HepG2 (cell line): ENCODE measurements around the gene ANXA3. TPM values are rescaled to one million over a fixed set of nuclear protein-coding genes. Genes with fewer than 3 reads are reported as not detected.

Source experiments
- ATAC-seq: fragments of 200-7000 bp; cut with Tn5 transposase; 3 replicates; pipeline ENCODE4 v1.9.1; 2020; ENCODE audit warnings: mild to moderate bottlenecking, moderate library complexity
- BruUV-seq: library from RNA; stranded (reverse); fragments of 400-500 nt; replicated peaks from 2 replicates; lab custom pipeline; 2021; lab: Mats Ljungman, UMichigan
- CTCF ChIA-PET: fragments of 300-600 bp; formaldehyde crosslinking; extraction: SDS; loops from one replicate; lab custom pipeline; 2021; ENCODE audit warnings: low total read pairs, inconsistent platforms, low intra/inter-chr PET ratio; lab: Yijun Ruan, JAX
- POLR2A ChIA-PET: fragments of 350-600 bp; sonication (Branson Sonifier 250); formaldehyde crosslinking; loops from one replicate; lab custom pipeline; 2020; ENCODE audit warnings: antibody characterized with exemption, inconsistent platforms; lab: Yijun Ruan, JAX
- DNase-seq: peaks from one replicate; pipeline ENCODE4 v3.0.0-alpha.2; 2015; ENCODE audit warnings: low spot score
- FAIRE-seq: peaks from 3 replicates; lab custom pipeline; 2011; peaks lifted over from hg19 to GRCh38; lab: Jason Lieb, UNC
- H2AFZ ChIP-seq: one replicate; pipeline ENCODE4 v1.6.1; 2011; ENCODE audit warnings: low read length, inconsistent platforms
- H3K27ac ChIP-seq: fragments of 300-600 bp; 3 replicates; pipeline ENCODE4 v1.8.0; 2011; ENCODE audit warnings: mixed run types, mild to moderate bottlenecking, mixed read lengths, low read length, inconsistent platforms; ENCODE audit not compliant: insufficient read depth; ENCODE audit errors: extremely low read length
- H3K27me3 ChIP-seq, 2 experiments: fragments of 200-600 bp in 1 of 2; 2 replicates in 1 of 2; 3 replicates in 1 of 2; pipeline versions ENCODE4 v1.6.0 to v1.8.0; 2011; ENCODE audit warnings: low read length in 2 of 2, mild to moderate bottlenecking in 2 of 2, moderate library complexity in 2 of 2, inconsistent platforms in 1 of 2; ENCODE audit not compliant: insufficient read depth in 2 of 2, control insufficient read depth in 1 of 2
- H3K36me3 ChIP-seq, 2 experiments: fragments of 200-600 bp in 1 of 2; replicated peaks in 1 of 2; 2 replicates in 1 of 2; 3 replicates in 1 of 2; pipeline versions ENCODE4 v1.5.1 to v1.8.0; 2011; ENCODE audit warnings: low read length in 2 of 2, inconsistent platforms in 1 of 2; ENCODE audit not compliant: insufficient read depth in 2 of 2, control insufficient read depth in 1 of 2
- H3K4me1 ChIP-seq: 2 replicates; pipeline ENCODE4 v1.5.1; 2012; ENCODE audit warnings: low read length, inconsistent platforms; ENCODE audit not compliant: insufficient read depth
- H3K4me2 ChIP-seq: 2 replicates; pipeline ENCODE4 v1.6.0; 2011; ENCODE audit warnings: low read depth, low read length, inconsistent platforms
- H3K4me3 ChIP-seq, 3 experiments: fragments of 200-600 bp in 1 of 3; sonication (generic), shearing (Covaris generic) in 1 of 3; replicated peaks in 1 of 3; 2 replicates each; pipeline ENCODE4 v1.5.1; 2011 to 2016; ENCODE audit warnings: low read length in 3 of 3, inconsistent platforms in 2 of 3, low read depth in 2 of 3, mild to moderate bottlenecking in 2 of 3, control low read depth in 1 of 3, mixed read lengths in 1 of 3; ENCODE audit not compliant: insufficient read depth in 1 of 3
- H3K79me2 ChIP-seq: one replicate; pipeline ENCODE4 v1.6.1; 2011; ENCODE audit warnings: low read length, inconsistent platforms; ENCODE audit not compliant: insufficient read depth
- H3K9ac ChIP-seq: 2 replicates; pipeline ENCODE4 v1.6.0; 2011; ENCODE audit warnings: mild to moderate bottlenecking, low read depth, low read length, inconsistent platforms; ENCODE audit not compliant: insufficient read depth
- H3K9me3 ChIP-seq: 2 replicates; pipeline ENCODE4 v1.5.1; 2012; ENCODE audit warnings: mild to moderate bottlenecking, low read length
- H4K20me1 ChIP-seq: 2 replicates; pipeline ENCODE4 v1.6.0; 2011; ENCODE audit warnings: inconsistent platforms, mild to moderate bottlenecking, low read length, moderate library complexity; ENCODE audit not compliant: insufficient read depth
- FOXK1 ChIP-seq: sonication (generic); formaldehyde crosslinking; IDR thresholded peaks from 2 replicates; pipeline ENCODE4 v1.4.0; 2020; ENCODE audit warnings: low read depth, missing genetic modification reagents, borderline replicate concordance
- FOXP4 ChIP-seq: sonication (generic); formaldehyde crosslinking; IDR thresholded peaks from 2 replicates; pipeline ENCODE4 v1.4.0; 2020; ENCODE audit warnings: missing genetic modification reagents
- GPBP1L1 ChIP-seq: sonication (generic); formaldehyde crosslinking; IDR thresholded peaks from 2 replicates; pipeline ENCODE4 v1.5.0; 2020; ENCODE audit warnings: mild to moderate bottlenecking, missing genetic modification reagents
- IRX3 ChIP-seq: sonication (generic); formaldehyde crosslinking; IDR thresholded peaks from 2 replicates; pipeline ENCODE4 v1.8.1; 2023; ENCODE audit warnings: mild to moderate bottlenecking, low read depth, missing genetic modification reagents, borderline replicate concordance
- NAIF1 ChIP-seq: sonication (generic); formaldehyde crosslinking; IDR thresholded peaks from 2 replicates; pipeline ENCODE4 v1.5.0; 2020; ENCODE audit warnings: mild to moderate bottlenecking, missing genetic modification reagents, borderline replicate concordance
- NONO ChIP-seq, 2 experiments: fragments of 450-650 bp in 1 of 2; sonication (generic) in 1 of 2; formaldehyde crosslinking in 1 of 2; IDR thresholded peaks in 1 of 2; conservative IDR thresholded peaks in 1 of 2; 2 replicates each; pipeline versions ENCODE4 v1.6.1 to v1.8.0; 2017 to 2022; ENCODE audit warnings: mild to moderate bottlenecking in 1 of 2, missing genetic modification reagents in 1 of 2, moderate library complexity in 1 of 2
- PAWR ChIP-seq: sonication (generic); formaldehyde crosslinking; IDR thresholded peaks from 2 replicates; pipeline ENCODE4 v1.4.0; 2020; ENCODE audit warnings: missing genetic modification reagents, mild to moderate bottlenecking, borderline replicate concordance
- PHF21A ChIP-seq: sonication (generic); formaldehyde crosslinking; IDR thresholded peaks from 2 replicates; pipeline ENCODE4 v1.5.0; 2020; ENCODE audit warnings: mild to moderate bottlenecking, missing genetic modification reagents
- PITX1 ChIP-seq: sonication (generic); formaldehyde crosslinking; IDR thresholded peaks from 2 replicates; pipeline ENCODE4 v1.5.1; 2020; ENCODE audit warnings: mild to moderate bottlenecking, missing genetic modification reagents
- PREB ChIP-seq: sonication (generic); formaldehyde crosslinking; IDR thresholded peaks from 2 replicates; pipeline ENCODE4 v1.4.0; 2020; ENCODE audit warnings: missing genetic modification reagents
- SIX1 ChIP-seq: sonication (generic); formaldehyde crosslinking; IDR thresholded peaks from 2 replicates; pipeline ENCODE4 v1.4.0; 2020; ENCODE audit warnings: missing genetic modification reagents, borderline replicate concordance
- TBP ChIP-seq: sonication (generic); formaldehyde crosslinking; IDR thresholded peaks from 2 replicates; pipeline ENCODE4 v1.5.0; 2020; ENCODE audit warnings: missing genetic modification reagents
- ZEB1 ChIP-seq: IDR thresholded peaks from 2 replicates; pipeline ENCODE4 v1.6.1; 2012; ENCODE audit warnings: mild to moderate bottlenecking, low read depth, inconsistent platforms; ENCODE audit not compliant: insufficient replicate concordance
- ZFP1 ChIP-seq: IDR thresholded peaks from 2 replicates; pipeline ENCODE4 v1.6.1; 2016
- ZNF550 ChIP-seq: sonication (generic); formaldehyde crosslinking; IDR thresholded peaks from 2 replicates; pipeline ENCODE4 v1.4.0; 2020; ENCODE audit warnings: mild to moderate bottlenecking, missing genetic modification reagents, borderline replicate concordance
- ZNF709 ChIP-seq: sonication (generic); formaldehyde crosslinking; IDR thresholded peaks from 2 replicates; pipeline ENCODE4 v1.5.0; 2020; ENCODE audit warnings: mild to moderate bottlenecking, missing genetic modification reagents
- ZNF891 ChIP-seq: sonication (generic); formaldehyde crosslinking; IDR thresholded peaks from 2 replicates; pipeline ENCODE4 v1.5.0; 2020; ENCODE audit warnings: mild to moderate bottlenecking, missing genetic modification reagents
- ZSCAN22 ChIP-seq: sonication (generic); formaldehyde crosslinking; IDR thresholded peaks from 2 replicates; pipeline ENCODE4 v1.4.0; 2020; ENCODE audit warnings: mild to moderate bottlenecking, missing genetic modification reagents
- WGBS: methylation state at CpG from one replicate; pipeline ENCODE4 v1.1.6; 2017; ENCODE audit warnings: low lambda C conversion rate; 5-methylcytosine and 5-hydroxymethylcytosine counted together
- in situ Hi-C: cut with HindIII; loops from 2 replicates; pipeline ENCODE4 v1.10.0; 2017; ENCODE audit warnings: low pct_unique_long_range_greater_than_20kb; ENCODE audit not compliant: extremely low pct_ligation_motif_present
- intact Hi-C: fragments of 100-400 bp; cut with micrococcal nuclease; formaldehyde crosslinking; loops from one replicate; pipeline ENCODE4 v1.10.0; 2022; ENCODE audit not compliant: unreplicated experiment
- polyA plus RNA-seq, 8 experiments: library from polyadenylated mRNA; depleted of rRNA in 3 of 8; stranded (reverse) in 7 of 8; unstranded in 1 of 8; fragments of >200 nt; fragmentation: Illumina TruSeq in 4 of 8; extraction: Trizol in 4 of 8; gene quantifications; 2 replicates each; pipeline versions ENCODE4 v1.2.1 to v1.2.3, GENCODE V29; 2011 to 2016; ENCODE audit warnings: low read depth in 4 of 8, missing spikeins in 1 of 8, mixed read lengths in 1 of 8; ENCODE audit not compliant: insufficient read depth in 1 of 8
- total RNA-seq, 5 experiments: library from RNA; depleted of rRNA; stranded (reverse); fragments of >200 nt; fragmentation: Illumina TruSeq; extraction: Trizol; gene quantifications; 2 replicates each; pipeline ENCODE4 v1.2.3, GENCODE V29; 2016; ENCODE audit warnings: low read depth in 1 of 5
- TF ChIP-seq, protein P1 (sequence below): sonication (generic); formaldehyde crosslinking; IDR thresholded peaks from 2 replicates; pipeline ENCODE4 v1.4.0; 2020; ENCODE audit warnings: missing genetic modification reagents

The ANXA3 gene
- total and polyA plus RNA-seq, 2 of the 13 experiments (the other 11 are each of a cell fraction or from before 2014, with no cell fraction given): 6.5 to 6.9 TPM

DNA sequence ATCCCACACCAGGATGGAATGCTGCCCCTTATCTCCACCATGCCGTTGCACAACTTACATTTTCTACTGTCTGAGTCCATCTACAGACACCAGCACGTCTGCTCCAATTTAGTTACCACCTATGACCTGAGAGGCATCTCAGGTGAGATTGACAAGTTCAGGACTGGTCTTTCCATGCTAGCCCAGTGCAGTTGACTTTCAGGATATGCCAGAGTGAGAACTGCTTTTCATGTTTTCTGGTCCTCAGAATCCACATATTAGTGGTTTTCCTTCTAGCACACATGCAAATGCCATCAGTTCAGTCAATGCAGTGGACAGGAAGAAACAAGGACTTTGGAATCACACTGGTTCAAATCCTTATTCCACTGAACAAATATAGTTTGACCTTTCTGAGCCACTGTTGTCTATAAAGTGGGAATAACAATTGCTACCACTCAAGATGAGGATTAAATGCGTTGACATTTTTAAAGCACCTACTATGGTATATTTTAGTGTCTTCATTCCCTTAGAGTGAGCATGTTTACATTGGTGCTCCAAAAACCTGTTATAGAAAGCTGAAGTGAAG, 38.1 kb upstream of the ANXA3 start:
- peak; percentile 74 for DNase-seq
- peak overlapping the region; percentile 62 for H3K4me2 ChIP-seq
- intact Hi-C loops: loop anchor here (1.0 kb wide), 1 partner anchor 351 kb away; no protein-coding TSS in a partner anchor
- 25% methylated on average over 3 of the region's 3 CpGs for WGBS
- ATAC-seq: peak; percentile 83
- H3K27me3 ChIP-seq: no peaks in the 10 kb centered on the region
- H3K79me2 ChIP-seq: no peaks in the 10 kb centered on the region
- CTCF ChIA-PET: no interaction called here
- H3K9me3 ChIP-seq: no peaks in the 10 kb centered on the region
- FAIRE-seq: peak; percentile 78
- no peaks in the 10 kb centered on the region for H4K20me1 ChIP-seq
- H3K9ac ChIP-seq: no peak overlapping the region
- H2AFZ ChIP-seq: no peak overlapping the region
- H3K4me3 ChIP-seq: peak overlapping the region in 1 of 3 experiments; percentile 17; a peak in 2 of 6 replicates
- peaks cover 13 to 44% of the 10 kb centered on the region in 2 experiments for H3K36me3 ChIP-seq
- BruUV-seq: no TSS peak
- peak overlapping the region; percentile 54 for H3K27ac ChIP-seq
- in situ Hi-C loops: no loop called here
- peaks cover 36% of the 10 kb centered on the region for H3K4me1 ChIP-seq
- POLR2A ChIA-PET: no interaction called here
- peak; percentile 84 for TF ChIP-seq PITX1
- no peak for TF ChIP-seq ZNF709
- TF ChIP-seq ZNF550: no peak
- no peak for TF ChIP-seq ZEB1
- TF ChIP-seq SIX1: no peak
- no peak for TF ChIP-seq PAWR
- no peak for TF ChIP-seq NONO (IDR thresholded peaks at IDR 0.05)
- TF ChIP-seq NONO (CRISPR knock-in tag; conservative IDR thresholded peaks at IDR 0.05): 0 out of 2 replicates have a peak, but pooled peaks have one; percentile 49
- TF ChIP-seq IRX3 (CRISPR knock-in tag): no peak
- peak; percentile 49; the same call in 1 of the 2 replicates for TF ChIP-seq FOXP4
- TF ChIP-seq FOXK1 (CRISPR knock-in tag): peak; percentile 39; the same call in 1 of the 2 replicates
- TF ChIP-seq NAIF1 (CRISPR knock-in tag): no peak
- no peak for TF ChIP-seq ZSCAN22 (CRISPR knock-in tag)
- TF ChIP-seq PREB: no peak
- no peak for TF ChIP-seq GPBP1L1 (CRISPR knock-in tag)
- TF ChIP-seq PHF21A: peak; percentile 70
- TF ChIP-seq, protein P1, sequence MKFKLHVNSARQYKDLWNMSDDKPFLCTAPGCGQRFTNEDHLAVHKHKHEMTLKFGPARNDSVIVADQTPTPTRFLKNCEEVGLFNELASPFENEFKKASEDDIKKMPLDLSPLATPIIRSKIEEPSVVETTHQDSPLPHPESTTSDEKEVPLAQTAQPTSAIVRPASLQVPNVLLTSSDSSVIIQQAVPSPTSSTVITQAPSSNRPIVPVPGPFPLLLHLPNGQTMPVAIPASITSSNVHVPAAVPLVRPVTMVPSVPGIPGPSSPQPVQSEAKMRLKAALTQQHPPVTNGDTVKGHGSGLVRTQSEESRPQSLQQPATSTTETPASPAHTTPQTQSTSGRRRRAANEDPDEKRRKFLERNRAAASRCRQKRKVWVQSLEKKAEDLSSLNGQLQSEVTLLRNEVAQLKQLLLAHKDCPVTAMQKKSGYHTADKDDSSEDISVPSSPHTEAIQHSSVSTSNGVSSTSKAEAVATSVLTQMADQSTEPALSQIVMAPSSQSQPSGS (CRISPR knock-in tag): no peak
- TF ChIP-seq TBP (CRISPR knock-in tag): no peak
- TF ChIP-seq ZNF891: no peak
- no peak for TF ChIP-seq ZFP1 (CRISPR knock-in tag)
